HG03354 (cell line): ENCODE measurements around the gene PITPNM3.

Experiments
- ATAC-seq: cut with Tn5 transposase; IDR thresholded peaks from one replicate; pipeline ENCODE4 v1.9.1; 2021; ENCODE audit warnings: mild to moderate bottlenecking; ENCODE audit not compliant: unreplicated experiment, poor library complexity, severe bottlenecking

PITPNM3 gene

GRCh38 chr17:6555331-6556120, 829 bp downstream of the PITPNM3 start:
- ATAC-seq, result no peak

- no peak for ATAC-seq
Measured at GRCh38 chr17:6554871-6555330, 1.5 kb downstream of the PITPNM3 start.

- ATAC-seq, result no peak
Measured at GRCh38 chr17:6554342-6554741, 2.0 kb downstream of the PITPNM3 start.

- no peak for ATAC-seq
Measured at GRCh38 chr17:6551869-6552531, 4.4 kb downstream of the PITPNM3 start.

- ATAC-seq, result no peak
Measured at GRCh38 chr17:6551356-6551755, 5.0 kb downstream of the PITPNM3 start.

- ATAC-seq, result no peak
Measured at GRCh38 chr17:6549384-6550036, 6.8 kb downstream of the PITPNM3 start.

GRCh38 chr17:6548578-6549330, 7.6 kb downstream of the PITPNM3 start:
- peak; percentile 65 for ATAC-seq

- no peak for ATAC-seq
Measured at GRCh38 chr17:6548034-6548433, 8.3 kb downstream of the PITPNM3 start.

- ATAC-seq, result no peak
Measured at GRCh38 chr17:6547336-6547735, 9.0 kb downstream of the PITPNM3 start.

- no peak for ATAC-seq
Measured at GRCh38 chr17:6546069-6546718, 10.2 kb downstream of the PITPNM3 start.

GRCh38 chr17:6545291-6545690, 11.1 kb downstream of the PITPNM3 start:
- ATAC-seq, result no peak

GRCh38 chr17:6544011-6544370, 12.4 kb downstream of the PITPNM3 start:
- no peak for ATAC-seq

GRCh38 chr17:6543079-6544010, 13.0 kb downstream of the PITPNM3 start:
- no peak for ATAC-seq

- no peak for ATAC-seq
Measured at GRCh38 chr17:6542577-6542976, 13.8 kb downstream of the PITPNM3 start.

- ATAC-seq, result no peak
Measured at GRCh38 chr17:6541886-6542285, 14.5 kb downstream of the PITPNM3 start.

GRCh38 chr17:6539871-6540270, 16.5 kb downstream of the PITPNM3 start:
- no peak for ATAC-seq

GRCh38 chr17:6536566-6537065, 19.7 kb downstream of the PITPNM3 start:
- ATAC-seq, result no peak

- ATAC-seq, result no peak
Measured at GRCh38 chr17:6536053-6536452, 20.3 kb downstream of the PITPNM3 start.
